GM12878 (cell line): Measurements from ENCODE around the gene PTPN14. TPM values are rescaled to one million over a fixed set of nuclear protein-coding genes. Genes with fewer than 3 reads are reported as not detected.

Source experiments
- ATAC-seq: fragments of 200-7000 bp; cut with Tn5 transposase; 3 replicates; pipeline ENCODE4 v1.9.1; 2020; ENCODE audit warnings: mild to moderate bottlenecking, moderate library complexity
- BruUV-seq: library from RNA; stranded (reverse); fragments of 400-500 nt; replicated peaks from 2 replicates; lab custom pipeline; 2021; lab: Mats Ljungman, UMichigan
- CTCF ChIA-PET: fragments of 300-600 bp; sonication (Branson Sonifier 250); formaldehyde crosslinking; extraction: SDS; loops from one replicate; lab custom pipeline; 2021; ENCODE audit warnings: inconsistent platforms; lab: Yijun Ruan, JAX
- POLR2A ChIA-PET: fragments of 350-600 bp; formaldehyde crosslinking; extraction: SDS; loops from one replicate; lab custom pipeline; 2021; ENCODE audit warnings: inconsistent platforms; lab: Charles Lee
- RAD21 ChIA-PET: fragments of 300-600 bp; sonication (Branson Sonifier 250); formaldehyde crosslinking; loops from one replicate; lab custom pipeline; 2023; ENCODE audit warnings: antibody characterized with exemption; ENCODE audit not compliant: unreplicated experiment; lab: Charles Lee
- SMC1A ChIA-PET: fragments of 300-600 bp; sonication (Branson Sonifier 250); formaldehyde crosslinking; loops from one replicate; lab custom pipeline; 2023; ENCODE audit not compliant: unreplicated experiment, uncharacterized antibody; lab: Charles Lee
- DNase-seq: peaks from one replicate; pipeline ENCODE4 v3.0.0-alpha.2; 2011; ENCODE audit warnings: low read depth, low spot score
- FAIRE-seq: peaks from 3 replicates; lab custom pipeline; 2011; peaks lifted over from hg19 to GRCh38; lab: Jason Lieb, UNC
- H2AFZ ChIP-seq: 2 replicates; pipeline ENCODE4 v1.6.0; 2011; ENCODE audit warnings: low read depth, low read length, control low read depth; ENCODE audit not compliant: control insufficient read depth
- H3K27ac ChIP-seq: 2 replicates; pipeline ENCODE4 v1.5.1; 2011; ENCODE audit warnings: control low read depth; ENCODE audit not compliant: control insufficient read depth, insufficient read depth
- H3K27me3 ChIP-seq, 2 experiments: replicated peaks in 1 of 2; 2 replicates each; pipeline versions ENCODE4 v1.6.0 to v1.6.1; 2011; ENCODE audit warnings: low read length in 1 of 2; ENCODE audit not compliant: control insufficient read depth in 2 of 2, insufficient read depth in 2 of 2
- H3K36me3 ChIP-seq, 2 experiments: 2 replicates each; pipeline ENCODE4 v1.5.1; 2011; ENCODE audit warnings: low read length in 1 of 2; ENCODE audit not compliant: control insufficient read depth in 2 of 2, insufficient read depth in 2 of 2
- H3K4me1 ChIP-seq: 2 replicates; pipeline ENCODE4 v1.6.1; 2011; ENCODE audit warnings: mild to moderate bottlenecking, low read length, moderate library complexity, mixed read lengths; ENCODE audit not compliant: control insufficient read depth, insufficient read depth
- H3K4me2 ChIP-seq: 2 replicates; pipeline ENCODE4 v1.6.0; 2011; ENCODE audit warnings: control low read depth; ENCODE audit not compliant: control insufficient read depth, insufficient read depth
- H3K4me3 ChIP-seq: fragments of 200-600 bp; sonication (generic); 2 replicates; pipeline ENCODE4 v1.5.1; 2016
- H3K79me2 ChIP-seq: 2 replicates; pipeline ENCODE4 v1.6.0; 2011; ENCODE audit warnings: low read length; ENCODE audit not compliant: control insufficient read depth, insufficient read depth
- H3K9ac ChIP-seq: 2 replicates; pipeline ENCODE4 v1.8.0; 2011; ENCODE audit warnings: low read length, control low read depth, mixed read lengths; ENCODE audit not compliant: control insufficient read depth, insufficient read depth
- H3K9me3 ChIP-seq: replicated peaks from 3 replicates; pipeline ENCODE4 v1.5.1; 2011; ENCODE audit warnings: mild to moderate bottlenecking, low read length; ENCODE audit not compliant: control insufficient read depth, insufficient read depth
- H4K20me1 ChIP-seq: 2 replicates; pipeline ENCODE4 v1.6.0; 2011; ENCODE audit not compliant: control insufficient read depth, insufficient read depth
- BHLHE40 ChIP-seq, 2 experiments: fragments of 450-650 bp in 1 of 2; IDR thresholded peaks; 2 replicates each; pipeline ENCODE4 v1.6.1; 2011 to 2017; ENCODE audit warnings: low read depth in 2 of 2, borderline replicate concordance in 1 of 2, improper control_type of control experiment in 1 of 2, low read length in 1 of 2, mild to moderate bottlenecking in 1 of 2
- CHD1 ChIP-seq: IDR thresholded peaks from 2 replicates; pipeline ENCODE4 v1.6.1; 2012; ENCODE audit warnings: low read depth, low read length, improper control_type of control experiment
- CREM ChIP-seq: IDR thresholded peaks from 2 replicates; pipeline ENCODE4 v1.6.1; 2014; ENCODE audit warnings: antibody characterized with exemption, low read depth
- CUX1 ChIP-seq: IDR thresholded peaks from 2 replicates; pipeline ENCODE4 v1.6.1; 2012; ENCODE audit warnings: improper control_type of control experiment, low read depth, low read length; ENCODE audit not compliant: insufficient replicate concordance
- ETV6 ChIP-seq, 2 experiments: fragments of 450-650 bp in 1 of 2; IDR thresholded peaks in 1 of 2; conservative IDR thresholded peaks in 1 of 2; 2 replicates each; pipeline ENCODE4 v1.6.1; 2014; ENCODE audit warnings: antibody characterized with exemption in 1 of 2, borderline replicate concordance in 1 of 2, low read depth in 1 of 2, mild to moderate bottlenecking in 1 of 2, moderate library complexity in 1 of 2
- IRF4 ChIP-seq: IDR thresholded peaks from 2 replicates; pipeline ENCODE4 v1.6.1; 2011; ENCODE audit warnings: low read depth, low read length
- KDM1A ChIP-seq: fragments of 200-600 bp; sonication (generic); IDR thresholded peaks from 2 replicates; pipeline ENCODE4 v1.6.1; 2016; ENCODE audit warnings: borderline replicate concordance
- NBN ChIP-seq: fragments of 450-650 bp; IDR thresholded peaks from 2 replicates; pipeline ENCODE4 v1.6.1; 2016
- NFYB ChIP-seq: IDR thresholded peaks from 2 replicates; pipeline ENCODE4 v1.6.1; 2011; ENCODE audit warnings: low read depth, mild to moderate bottlenecking, low read length, improper control_type of control experiment, moderate library complexity; ENCODE audit not compliant: insufficient read depth
- NRF1 ChIP-seq: conservative IDR thresholded peaks from 2 replicates; pipeline ENCODE4 v1.6.1; 2011; ENCODE audit warnings: mild to moderate bottlenecking, low read depth, low read length, improper control_type of control experiment
- RAD21 ChIP-seq: IDR thresholded peaks from 2 replicates; pipeline ENCODE4 v1.6.1; 2011; ENCODE audit warnings: mild to moderate bottlenecking, low read depth, low read length, moderate library complexity; ENCODE audit not compliant: insufficient read depth
- SMC3 ChIP-seq: IDR thresholded peaks from 2 replicates; pipeline ENCODE4 v1.6.1; 2011; ENCODE audit warnings: low read length, improper control_type of control experiment, borderline replicate concordance
- SREBF1 ChIP-seq: IDR thresholded peaks from 2 replicates; pipeline ENCODE4 v1.6.1; 2012; ENCODE audit warnings: mild to moderate bottlenecking, low read length
- WRNIP1 ChIP-seq: IDR thresholded peaks from 2 replicates; pipeline ENCODE4 v1.6.1; 2011; ENCODE audit warnings: low read depth, low read length, improper control_type of control experiment, borderline replicate concordance
- YY1 ChIP-seq: IDR thresholded peaks from 2 replicates; pipeline ENCODE4 v1.6.1; 2011; ENCODE audit warnings: low read depth, mild to moderate bottlenecking, low read length
- ZNF24 ChIP-seq: fragments of 450-650 bp; IDR thresholded peaks from 2 replicates; pipeline ENCODE4 v1.6.1; 2017; ENCODE audit warnings: antibody characterized with exemption, mild to moderate bottlenecking
- WGBS: methylation state at CpG from one replicate; pipeline ENCODE4 v1.1.6; 2016; ENCODE audit warnings: low lambda C conversion rate; ENCODE audit not compliant: insufficient replicate concordance, insufficient coverage; ENCODE audit errors: missing lambda C conversion rate; 5-methylcytosine and 5-hydroxymethylcytosine counted together
- in situ Hi-C: fragments of 300-500 bp; cut with MboI; formaldehyde crosslinking; loops from 9 replicates; pipeline ENCODE4 v1.14.3; 2018; ENCODE audit warnings: mixed read lengths
- intact Hi-C: fragments of 100-400 bp; cut with micrococcal nuclease; formaldehyde crosslinking; loops from one replicate; pipeline ENCODE4 v1.14.2; 2022; ENCODE audit not compliant: unreplicated experiment
- polyA plus RNA-seq, 11 experiments: library from polyadenylated mRNA; depleted of rRNA in 4 of 11; unstranded in 6 of 11; stranded (reverse) in 5 of 11; fragments of >200 nt; fragmentation: Nextera tagmentation in 4 of 11; fragmentation: Illumina TruSeq in 1 of 11; extraction: Ambion mirVana in 4 of 11; extraction: Trizol in 1 of 11; gene quantifications; 1 replicate in 1 of 11; 2 replicates in 10 of 11; pipeline versions ENCODE4 v1.2.1 to v1.2.3, GENCODE V29; 2011 to 2016; ENCODE audit warnings: inconsistent platforms in 2 of 11, missing spikeins in 2 of 11, low read depth in 1 of 11
- total RNA-seq, 4 experiments: library from RNA; depleted of rRNA in 3 of 4; stranded (reverse); fragments of >200 nt in 3 of 4; fragmentation: Illumina TruSeq in 1 of 4; extraction: Trizol in 1 of 4; gene quantifications; 2 replicates each; pipeline versions ENCODE4 v1.2.1 to v1.2.3, GENCODE V29; 2013 to 2021
- TF ChIP-seq, protein P1 (sequence below): IDR thresholded peaks from 2 replicates; pipeline ENCODE4 v1.6.1; 2011; ENCODE audit warnings: low read depth, low read length, improper control_type of control experiment, borderline replicate concordance

Gene PTPN14
- total and polyA plus RNA-seq, 10 of the 15 experiments (the other 5 are each of a cell fraction or from before 2014, with no cell fraction given) = 0.05 to 5.1 (median 0.44) TPM

GRCh38 chr1:214328770-214329469, 222.5 kb downstream of the PTPN14 start:
- peaks cover 4% of the 10 kb centered on the region; the same call in 1 of the 2 replicates for H3K4me1 ChIP-seq
- no peaks in the 10 kb centered on the region for H3K9me3 ChIP-seq
- intact Hi-C loops = loop anchor here (1.0 to 5.0 kb wide), 4 partner anchors 68 to 954 kb away; no protein-coding TSS in a partner anchor
- 39% methylated on average over 11 of the region's 11 CpGs for WGBS
- H4K20me1 ChIP-seq = no peaks in the 10 kb centered on the region
- peaks cover 0 to 3% of the 10 kb centered on the region in 2 experiments; a peak in 1 of 4 replicates for H3K36me3 ChIP-seq
- ChIA-PET SMC1A (interaction anchor here (0.6 to 12.2 kb wide), 22 partner anchors 10 to 348 kb away, joined by 3 to 323 read pairs (median 4); no protein-coding TSS in a partner anchor), CTCF (interaction anchor here (0.7 to 17.7 kb wide), 50 partner anchors 9 to 1195 kb away, joined by 3 to 597 read pairs (median 5); no protein-coding TSS in a partner anchor), POLR2A (interaction anchor here (0.6 to 1.3 kb wide), 3 partner anchors 56 to 1306 kb away, joined by 3 to 5 read pairs (median 4); no protein-coding TSS in a partner anchor), RAD21 (interaction anchor here (0.6 to 10.5 kb wide), 25 partner anchors 9 to 1206 kb away, joined by 3 to 175 read pairs (median 6); partner anchors contain the start of gene CENPF)
- DNase-seq (peak; percentile 26), ATAC-seq (peak; percentile 92), FAIRE-seq (peak; percentile 96)
- in situ Hi-C loops = no loop called here
- H3K27me3 ChIP-seq = no peaks in the 10 kb centered on the region
- H3K4me2 ChIP-seq = no peak overlapping the region
- H3K9ac ChIP-seq = no peak overlapping the region
- no peaks in the 10 kb centered on the region for H3K79me2 ChIP-seq
- BruUV-seq = no TSS peak
- no peak overlapping the region for H2AFZ ChIP-seq
- no peak overlapping the region for H3K27ac ChIP-seq
- no peak overlapping the region for H3K4me3 ChIP-seq
- TF ChIP-seq NRF1 (no peak), CUX1 (no peak), YY1 (peak; percentile 79), WRNIP1 (no peak), SMC3 (peak; percentile 97), SREBF1 (no peak), CREM (0 out of 2 replicates have a peak, but pooled peaks have one; percentile 14), NFYB (no peak), ETV6 (conservative IDR thresholded peaks at IDR 0.05 in 1 of 2, IDR thresholded peaks at IDR 0.05 in 1 of 2; ENCODE audit: borderline replicate concordance in 1 of 2, low read depth in 1 of 2) (no peak), CHD1 (no peak), RAD21 (peak; percentile 99), KDM1A (no peak), IRF4 (0 out of 2 replicates have a peak, but pooled peaks have one; percentile 42), NBN (no peak), ZNF24 (no peak), BHLHE40 (IDR thresholded peaks at IDR 0.05; ENCODE audit: borderline replicate concordance in 1 of 2, low read depth in 2 of 2, low read length in 1 of 2) (0 out of 4 replicates have a peak, but pooled peaks of 1 of the 2 experiments have one; percentile 15)
- TF ChIP-seq, protein P1, sequence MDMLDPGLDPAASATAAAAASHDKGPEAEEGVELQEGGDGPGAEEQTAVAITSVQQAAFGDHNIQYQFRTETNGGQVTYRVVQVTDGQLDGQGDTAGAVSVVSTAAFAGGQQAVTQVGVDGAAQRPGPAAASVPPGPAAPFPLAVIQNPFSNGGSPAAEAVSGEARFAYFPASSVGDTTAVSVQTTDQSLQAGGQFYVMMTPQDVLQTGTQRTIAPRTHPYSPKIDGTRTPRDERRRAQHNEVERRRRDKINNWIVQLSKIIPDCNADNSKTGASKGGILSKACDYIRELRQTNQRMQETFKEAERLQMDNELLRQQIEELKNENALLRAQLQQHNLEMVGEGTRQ = no peak
